AG04450 (cell line): ENCODE data around the gene GNAZ. TPM values are rescaled to one million over a fixed set of nuclear protein-coding genes. Genes with fewer than 3 reads are reported as not detected.

Experiments
- CTCF ChIA-PET: fragments of 300-600, 350-600 bp; formaldehyde crosslinking; extraction: SDS; loops from one replicate; lab custom pipeline; 2022; ENCODE audit warnings: antibody characterized with exemption, inconsistent platforms; lab: Charles Lee
- POLR2A ChIA-PET: fragments of 350-600 bp; formaldehyde crosslinking; extraction: SDS; loops from one replicate; lab custom pipeline; 2021; ENCODE audit warnings: antibody characterized with exemption, inconsistent platforms; lab: Yijun Ruan, JAX
- DNase-seq: peaks from one replicate; pipeline ENCODE4 v3.0.0-alpha.2; 2011; ENCODE audit warnings: low read depth, low spot score
- H3K27ac ChIP-seq: one replicate; pipeline ENCODE4 v1.5.1; 2012; ENCODE audit warnings: low read depth, low read length, control low read depth
- H3K27me3 ChIP-seq: one replicate; pipeline ENCODE4 v1.6.0; 2012; ENCODE audit warnings: low read length; ENCODE audit not compliant: control insufficient read depth, insufficient read depth
- H3K4me3 ChIP-seq: 2 replicates; pipeline ENCODE4 v1.5.1; 2011; ENCODE audit warnings: mild to moderate bottlenecking, low read depth, low read length, control low read depth
- H3K9me3 ChIP-seq: 2 replicates; pipeline ENCODE4 v1.5.1; 2012; ENCODE audit warnings: low read length; ENCODE audit not compliant: control insufficient read depth, insufficient read depth
- polyA plus RNA-seq: library from polyadenylated mRNA; depleted of rRNA; stranded (reverse); fragments of >200 nt; gene quantifications from 2 replicates; pipeline ENCODE4 v1.2.3, GENCODE V29; 2011
- TF ChIP-seq, protein P1 (sequence below): IDR thresholded peaks from 2 replicates; pipeline ENCODE4 v1.5.1; 2011; ENCODE audit warnings: low read depth, low read length, control low read depth, inconsistent platforms

The GNAZ gene
- polyA plus RNA-seq, 1 experiment: 0.25 TPM

DNA sequence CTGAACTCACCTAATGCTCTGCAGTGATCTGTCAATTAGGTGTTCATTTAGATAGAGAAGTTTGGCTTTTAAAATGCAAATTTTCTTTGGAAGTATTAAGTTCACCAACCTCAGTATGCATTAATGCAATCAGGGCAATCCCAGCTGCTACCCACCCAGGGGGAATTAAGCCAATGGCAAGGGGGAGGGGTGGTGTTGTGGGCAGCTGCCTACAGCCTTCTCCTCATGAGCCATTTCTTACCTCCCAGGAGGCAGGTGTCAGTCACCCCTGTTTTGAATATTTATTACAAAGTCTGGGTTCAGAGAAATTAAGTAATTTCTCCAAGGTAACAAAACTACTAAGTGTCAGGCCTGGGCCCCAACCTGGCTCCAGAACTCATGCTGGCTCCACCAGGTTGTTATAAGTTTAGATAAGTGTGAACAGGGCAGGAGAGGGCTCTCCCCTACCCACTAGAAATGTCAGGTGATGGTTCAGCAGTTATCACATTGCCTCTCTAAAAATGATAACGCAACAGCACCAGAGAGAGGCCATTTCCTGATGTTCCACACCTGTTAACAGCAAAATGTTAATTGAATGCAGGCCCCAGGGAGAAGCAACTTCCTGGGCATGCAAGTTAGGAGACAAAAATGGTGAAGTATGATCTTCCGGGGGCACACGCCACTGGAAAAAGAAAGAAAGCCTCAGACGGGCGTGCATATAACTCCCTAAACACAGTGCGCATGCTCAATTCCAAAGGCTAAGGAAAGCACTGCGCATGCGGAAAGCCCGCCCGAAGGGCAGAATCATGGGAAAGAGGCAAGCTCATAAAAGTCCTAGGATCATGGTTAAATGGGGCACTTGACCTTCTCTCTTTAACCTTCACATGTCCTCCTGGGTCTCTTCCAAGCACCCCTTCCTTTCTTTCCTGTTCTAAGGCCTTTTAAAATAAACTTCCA lies 35.4 kb upstream of the GNAZ start:
- no peak overlapping the region for H3K27ac ChIP-seq
- POLR2A ChIA-PET: no interaction called here
- no peak overlapping the region for H3K4me3 ChIP-seq
- no peaks in the 10 kb centered on the region for H3K9me3 ChIP-seq
- DNase-seq: no peak
- CTCF ChIA-PET: no interaction called here
- H3K27me3 ChIP-seq: no peaks in the 10 kb centered on the region
- TF ChIP-seq, protein P1, sequence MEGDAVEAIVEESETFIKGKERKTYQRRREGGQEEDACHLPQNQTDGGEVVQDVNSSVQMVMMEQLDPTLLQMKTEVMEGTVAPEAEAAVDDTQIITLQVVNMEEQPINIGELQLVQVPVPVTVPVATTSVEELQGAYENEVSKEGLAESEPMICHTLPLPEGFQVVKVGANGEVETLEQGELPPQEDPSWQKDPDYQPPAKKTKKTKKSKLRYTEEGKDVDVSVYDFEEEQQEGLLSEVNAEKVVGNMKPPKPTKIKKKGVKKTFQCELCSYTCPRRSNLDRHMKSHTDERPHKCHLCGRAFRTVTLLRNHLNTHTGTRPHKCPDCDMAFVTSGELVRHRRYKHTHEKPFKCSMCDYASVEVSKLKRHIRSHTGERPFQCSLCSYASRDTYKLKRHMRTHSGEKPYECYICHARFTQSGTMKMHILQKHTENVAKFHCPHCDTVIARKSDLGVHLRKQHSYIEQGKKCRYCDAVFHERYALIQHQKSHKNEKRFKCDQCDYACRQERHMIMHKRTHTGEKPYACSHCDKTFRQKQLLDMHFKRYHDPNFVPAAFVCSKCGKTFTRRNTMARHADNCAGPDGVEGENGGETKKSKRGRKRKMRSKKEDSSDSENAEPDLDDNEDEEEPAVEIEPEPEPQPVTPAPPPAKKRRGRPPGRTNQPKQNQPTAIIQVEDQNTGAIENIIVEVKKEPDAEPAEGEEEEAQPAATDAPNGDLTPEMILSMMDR: no peak

DNA sequence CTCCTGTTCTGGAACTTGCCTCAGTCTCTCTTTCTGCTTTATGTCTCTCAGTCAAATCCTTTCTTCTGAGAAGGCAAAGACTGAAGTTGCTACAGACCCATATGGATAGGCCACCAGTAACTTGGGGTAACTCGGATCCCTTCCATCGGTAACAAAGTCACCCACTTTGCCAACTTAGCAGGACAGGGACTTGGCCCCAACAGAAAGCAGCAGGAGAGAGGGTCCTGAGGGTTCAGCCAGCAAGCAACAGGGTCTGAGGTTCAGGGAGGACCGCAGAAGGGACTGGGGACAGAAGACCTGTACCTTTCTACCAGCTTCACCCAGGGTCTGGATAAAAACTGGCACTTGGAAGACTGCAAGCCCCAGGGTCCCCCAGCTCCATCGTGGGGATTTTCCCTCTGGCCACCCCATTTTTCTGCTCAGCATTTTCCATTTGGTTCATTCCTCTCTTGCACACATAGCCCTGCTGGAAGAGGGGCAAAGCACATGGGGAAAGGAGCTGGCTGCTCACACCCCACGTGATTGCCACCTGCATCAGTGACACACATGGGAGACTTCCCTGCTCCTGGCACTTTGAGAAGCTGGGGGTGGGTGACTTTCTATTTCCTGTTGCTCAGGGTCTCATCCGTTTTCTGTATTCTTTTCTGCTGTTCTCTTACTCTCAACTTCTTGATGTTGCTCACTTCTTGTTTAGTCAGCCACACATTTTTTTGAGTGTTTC lies 34.6 kb upstream of the GNAZ start:
- ChIA-PET CTCF (no interaction called here), POLR2A (no interaction called here)
- TF ChIP-seq, protein P1: no peak
- Histone ChIP-seq H3K27me3 (no peaks in the 10 kb centered on the region), H3K4me3 (no peak overlapping the region), H3K27ac (no peak overlapping the region), H3K9me3 (no peaks in the 10 kb centered on the region)
- no peak for DNase-seq

DNA sequence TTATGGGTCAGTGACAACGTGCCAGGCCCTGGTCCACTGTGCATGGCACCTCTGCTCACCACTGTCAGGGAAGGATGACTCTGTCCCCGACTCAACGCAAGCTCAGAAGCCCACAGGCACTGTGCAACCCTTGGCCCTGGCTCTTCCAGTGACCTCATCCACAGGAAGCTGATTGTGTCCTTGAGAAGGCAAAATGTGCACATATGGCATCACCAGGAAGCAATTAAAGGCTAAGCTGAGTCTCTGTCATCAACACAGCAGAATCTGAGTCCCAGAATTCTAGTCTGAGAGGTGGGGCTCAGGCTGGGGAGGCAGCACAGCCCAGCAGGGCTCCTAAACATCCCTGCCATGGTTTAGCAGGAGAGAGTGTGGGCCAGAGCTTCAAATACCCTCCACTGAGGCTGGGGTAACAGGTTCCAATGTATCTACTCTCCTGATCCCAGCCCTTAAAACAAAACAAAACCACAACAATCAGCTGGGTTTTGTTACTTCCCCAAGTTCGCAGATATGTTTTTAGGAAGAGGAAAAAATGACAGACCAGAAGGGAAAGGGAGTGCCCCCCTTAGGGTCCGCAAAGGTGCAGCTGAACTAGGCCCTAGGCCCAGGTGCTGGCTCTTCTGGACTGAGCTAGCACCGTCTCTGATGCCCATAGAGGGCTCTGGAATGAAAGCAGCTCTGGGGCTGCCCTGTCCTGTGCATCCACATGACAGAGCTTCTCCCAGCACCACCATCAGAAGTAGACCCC lies 33.5 kb upstream of the GNAZ start:
- ChIA-PET CTCF (interaction anchor here (0.7 to 0.9 kb wide), 2 partner anchors 77 to 248 kb away, joined by 3 to 4 read pairs; no protein-coding TSS in a partner anchor), POLR2A (no interaction called here)
- Histone ChIP-seq H3K4me3 (no peak overlapping the region), H3K9me3 (no peaks in the 10 kb centered on the region), H3K27ac (no peak overlapping the region), H3K27me3 (no peaks in the 10 kb centered on the region)
- DNase-seq: no peak
- TF ChIP-seq, protein P1: no peak

DNA sequence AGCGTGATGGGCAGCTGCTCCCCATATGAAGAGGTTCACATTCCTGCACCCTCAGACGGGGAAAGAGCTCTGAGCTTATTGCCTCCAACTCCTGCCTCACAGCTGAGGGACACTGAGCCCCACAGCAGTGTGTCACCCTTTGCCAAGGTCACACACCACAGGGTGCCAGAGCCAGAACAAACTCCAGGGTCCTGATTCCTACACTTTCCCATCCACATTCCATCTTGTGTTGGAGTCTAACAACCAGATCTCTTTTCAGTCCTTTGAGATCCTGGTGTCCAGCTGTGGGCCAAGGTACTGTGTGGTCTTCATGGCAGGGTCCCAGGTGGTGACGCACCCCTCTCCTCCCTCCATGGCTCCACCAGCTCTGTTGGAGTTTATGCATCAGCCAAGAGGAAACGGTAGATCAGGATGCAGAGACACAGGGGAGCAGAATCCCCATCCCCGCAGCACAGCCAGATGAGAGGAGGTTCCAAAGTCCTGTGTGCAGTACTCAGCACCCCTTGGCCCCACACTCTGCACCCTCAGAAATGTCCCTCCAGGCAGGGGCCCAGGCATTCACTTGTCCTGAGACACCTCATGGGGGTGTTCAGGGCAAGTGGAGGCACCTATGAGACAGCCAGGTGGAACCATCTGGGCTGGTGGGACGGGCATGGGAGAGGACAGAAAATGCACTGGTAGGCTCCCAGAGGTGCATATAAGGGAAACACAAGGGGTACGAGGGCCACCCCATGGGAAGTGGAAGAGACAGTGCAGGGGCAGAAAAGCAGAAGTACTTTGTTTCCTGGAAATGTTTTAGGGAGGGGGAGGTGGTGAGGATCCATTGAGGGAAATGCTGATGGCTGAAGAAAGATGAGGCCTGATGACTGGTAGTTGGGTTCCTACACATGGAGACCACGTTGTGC lies 32.6 kb upstream of the GNAZ start:
- TF ChIP-seq, protein P1: no peak
- POLR2A ChIA-PET: no interaction called here
- Histone ChIP-seq H3K27me3 (no peaks in the 10 kb centered on the region), H3K27ac (no peak overlapping the region), H3K4me3 (no peak overlapping the region), H3K9me3 (no peaks in the 10 kb centered on the region)
- DNase-seq: no peak
- CTCF ChIA-PET: interaction anchor here (0.9 kb wide), 1 partner anchor 78 kb away, joined by 3 read pairs; no protein-coding TSS in a partner anchor
